Stimulated activated CD4-positive, alpha-beta T cell treated with anti-CD3 and anti-CD28 coated beads, Interleukin-4, amount 100 ng/mL, for 48 hours (primary cell): ENCODE measurements around the gene PLCXD3.
"Not testable (repeated sequence)": the region's sequence is repeated elsewhere in the genome, so short reads cannot be mapped to it uniquely, and the experiment has no call there.

Source experiments
- DNase-seq, 2 donors: peaks; one replicate each; pipeline ENCODE4 v3.0.0-alpha.2; 2020; ENCODE audit warnings: low read depth in 2 of 2

Gene PLCXD3

GRCh38 chr5:41493490-41494126, 16.8 kb downstream of the PLCXD3 start:
- DNase-seq, result not testable (repeated sequence)

DNA sequence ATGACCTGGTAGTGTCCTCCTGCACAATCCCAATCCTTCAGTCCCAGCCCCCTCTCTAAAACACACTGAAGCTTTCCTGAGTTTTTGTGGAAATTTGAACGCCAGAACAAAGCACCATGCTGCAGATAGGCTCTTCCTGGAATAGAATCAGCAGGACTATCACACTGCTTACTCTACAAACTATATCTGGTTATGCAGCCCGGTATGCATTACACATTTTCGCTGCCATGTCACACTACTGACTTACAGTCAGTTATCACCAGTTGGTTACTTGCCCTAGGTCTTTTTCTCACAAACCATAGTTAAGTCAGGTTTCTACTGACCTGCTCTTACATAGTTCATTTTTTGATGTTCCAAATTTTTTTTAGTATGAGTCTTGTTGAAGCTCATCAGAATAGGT, 24.9 kb downstream of the PLCXD3 start:
- no peak for DNase-seq

DNA sequence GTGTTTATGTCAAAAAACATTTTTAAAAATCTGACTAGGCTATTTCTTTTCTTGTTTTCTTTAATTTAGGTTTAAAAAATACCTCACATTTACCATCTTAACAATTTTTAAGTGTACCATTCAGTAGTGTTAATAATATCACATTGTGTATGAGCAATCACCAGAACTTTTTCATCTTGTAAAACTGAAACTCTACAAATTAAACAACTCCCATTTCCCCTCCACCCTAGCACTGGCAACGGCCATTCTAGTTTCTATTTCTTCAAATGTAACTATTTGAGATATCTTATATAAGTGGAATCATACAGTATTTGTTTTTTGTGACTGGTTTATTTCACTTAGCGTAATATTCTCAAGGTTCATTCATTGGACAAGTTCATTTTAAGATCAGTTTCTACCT, 27.7 kb downstream of the PLCXD3 start:
- DNase-seq, result no peak

DNA sequence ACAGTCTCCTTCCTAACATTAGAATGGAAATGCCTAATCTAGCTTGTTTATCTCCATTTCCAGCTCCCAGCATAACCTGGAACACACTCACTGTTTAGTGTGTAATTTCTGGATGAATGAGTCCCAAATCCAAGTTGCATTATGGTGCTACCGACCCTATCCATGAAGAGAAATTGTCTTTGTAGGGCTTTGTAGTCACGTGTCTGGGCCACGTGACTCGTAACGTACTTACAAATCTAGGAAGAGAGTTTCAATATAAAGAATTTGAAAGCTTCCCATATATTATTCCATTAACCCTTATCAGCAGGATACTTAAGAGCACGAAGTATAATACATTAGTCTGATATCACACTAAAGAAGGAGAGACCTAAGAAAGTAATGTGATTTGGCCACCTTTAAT, 28.2 kb downstream of the PLCXD3 start:
- DNase-seq, result no peak

GRCh38 chr5:41471571-41472208, 38.7 kb downstream of the PLCXD3 start:
- not testable (repeated sequence) for DNase-seq

DNA sequence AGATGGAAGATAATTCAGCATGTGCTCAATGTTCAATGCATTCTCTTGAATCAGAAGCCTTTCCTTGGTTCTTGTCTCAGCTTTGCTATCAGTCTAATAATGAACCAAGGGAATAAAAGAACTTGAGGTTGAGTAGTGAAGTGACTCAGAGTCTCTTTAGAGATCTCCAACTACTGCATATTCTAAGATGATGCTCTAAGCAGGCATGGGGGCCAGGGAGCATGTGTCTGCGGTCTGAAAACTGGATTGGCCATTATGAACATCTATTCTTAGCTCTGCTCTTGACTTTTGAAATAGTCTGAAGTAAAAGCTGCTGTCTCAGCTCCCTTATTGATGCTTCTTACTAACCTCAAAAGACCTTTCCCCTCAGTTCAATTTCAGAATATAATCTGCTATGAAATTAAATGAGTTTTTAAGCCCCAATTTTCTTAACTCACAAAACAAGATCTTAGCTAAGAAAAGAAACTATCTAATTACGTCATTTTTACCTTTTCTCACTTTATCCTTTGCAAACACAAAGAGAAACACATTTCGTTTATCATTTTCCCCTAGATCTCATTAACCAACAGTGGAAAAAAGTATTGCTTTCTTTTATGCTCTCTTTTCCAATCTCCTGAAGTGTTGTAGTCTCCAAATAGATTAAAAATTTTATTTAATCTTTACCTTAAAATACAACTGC, 44.8 kb downstream of the PLCXD3 start:
- no peak for DNase-seq

DNA sequence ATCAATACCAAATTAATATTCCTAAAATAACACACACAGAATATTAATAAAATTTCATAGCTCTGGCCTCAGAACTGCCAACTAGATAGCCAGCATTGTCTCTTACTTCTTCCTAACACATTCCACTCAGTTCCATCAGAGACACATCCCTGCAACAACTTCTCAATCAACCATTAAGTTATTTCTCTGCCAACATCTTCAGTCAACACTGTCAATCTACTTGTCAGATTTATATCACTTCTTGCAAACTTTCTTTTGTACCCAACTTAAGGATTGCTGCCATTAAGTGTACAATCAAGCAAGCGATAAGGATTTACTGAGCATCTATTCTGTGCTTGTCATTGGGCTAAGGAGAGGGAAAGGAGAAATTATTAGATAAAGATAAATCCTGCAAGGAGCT, 50.8 kb downstream of the PLCXD3 start:
- DNase-seq, result no peak

DNA sequence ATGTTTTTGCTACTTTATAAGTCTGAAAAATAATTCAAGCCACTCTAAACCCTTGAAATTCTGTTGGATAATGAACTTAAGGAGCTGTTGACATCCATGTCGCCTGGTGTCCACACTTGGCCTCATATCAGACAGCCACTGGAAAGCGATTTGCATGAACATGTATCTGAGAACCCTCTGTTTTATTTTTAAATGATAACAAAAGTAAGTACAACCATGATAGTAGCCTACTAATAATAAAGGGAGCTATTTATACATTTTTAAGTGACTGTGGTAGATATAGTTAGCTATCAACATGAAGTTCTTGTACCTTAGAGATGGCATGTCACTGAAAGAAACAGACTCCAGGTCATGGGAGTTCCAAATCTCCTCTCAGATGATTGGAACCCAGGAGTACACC, 53.3 kb downstream of the PLCXD3 start:
- no peak for DNase-seq

GRCh38 chr5:41452506-41452905, 57.9 kb downstream of the PLCXD3 start:
- no peak for DNase-seq

GRCh38 chr5:41447650-41448510, 62.5 kb downstream of the PLCXD3 start:
- DNase-seq, result no peak

- DNase-seq, result no peak
Observed at GRCh38 chr5:41445937-41446563, 64.4 kb downstream of the PLCXD3 start.

DNA sequence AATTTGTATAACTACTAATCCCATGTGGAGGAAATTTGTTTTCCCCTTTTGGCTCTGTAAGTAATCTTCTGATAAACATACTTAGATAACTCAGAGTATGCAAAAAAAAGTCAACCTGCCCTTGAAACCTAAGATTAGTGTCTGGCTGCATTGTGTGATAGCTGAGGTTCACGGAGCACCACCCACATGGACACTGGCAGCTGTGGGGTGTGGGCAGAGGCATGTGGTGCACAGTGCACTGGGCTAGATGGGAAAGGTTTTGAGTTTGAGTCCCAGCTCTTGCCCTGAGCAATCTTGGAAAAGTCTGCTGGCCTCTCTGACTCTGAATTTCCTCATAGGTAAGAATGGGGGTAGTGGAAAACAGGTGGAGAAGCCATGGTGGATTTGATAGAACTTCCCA, 75.1 kb downstream of the PLCXD3 start:
- DNase-seq, result no peak

DNA sequence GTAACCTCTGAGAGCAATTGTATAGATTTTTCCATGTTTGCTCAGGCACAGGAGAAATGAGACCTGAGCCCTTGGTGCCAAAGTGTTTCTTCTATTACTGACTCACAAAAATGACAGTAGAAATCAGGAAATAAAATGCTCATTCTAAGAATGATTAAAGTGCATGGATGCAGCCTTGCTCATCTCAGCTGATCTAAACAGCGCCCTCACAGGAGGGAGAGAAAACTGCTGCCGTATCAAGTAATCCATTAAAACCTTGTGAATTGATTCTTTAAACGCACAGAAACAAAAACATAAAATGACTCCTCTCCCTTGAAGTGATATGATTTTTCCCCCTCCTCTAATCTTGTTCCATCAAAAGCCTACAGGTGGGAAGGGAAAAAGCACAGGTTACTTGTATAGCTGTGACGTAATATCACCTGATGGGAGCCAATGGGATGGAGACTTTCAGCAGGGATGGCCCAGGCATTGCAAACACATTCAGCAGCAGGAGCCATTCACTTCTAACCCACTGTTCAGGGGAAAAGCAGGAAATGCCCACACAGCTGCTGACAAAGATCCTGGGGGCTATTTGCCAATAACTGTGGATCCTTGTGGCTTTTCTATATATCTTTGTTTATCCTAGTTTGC, 76.7 kb downstream of the PLCXD3 start:
- DNase-seq, result no peak

GRCh38 chr5:41432481-41433253, 77.7 kb downstream of the PLCXD3 start:
- no peak for DNase-seq

GRCh38 chr5:41427505-41427904, 82.9 kb downstream of the PLCXD3 start:
- DNase-seq, result no peak

- DNase-seq, result no peak
Observed at GRCh38 chr5:41425736-41426135, 84.7 kb downstream of the PLCXD3 start.

DNA sequence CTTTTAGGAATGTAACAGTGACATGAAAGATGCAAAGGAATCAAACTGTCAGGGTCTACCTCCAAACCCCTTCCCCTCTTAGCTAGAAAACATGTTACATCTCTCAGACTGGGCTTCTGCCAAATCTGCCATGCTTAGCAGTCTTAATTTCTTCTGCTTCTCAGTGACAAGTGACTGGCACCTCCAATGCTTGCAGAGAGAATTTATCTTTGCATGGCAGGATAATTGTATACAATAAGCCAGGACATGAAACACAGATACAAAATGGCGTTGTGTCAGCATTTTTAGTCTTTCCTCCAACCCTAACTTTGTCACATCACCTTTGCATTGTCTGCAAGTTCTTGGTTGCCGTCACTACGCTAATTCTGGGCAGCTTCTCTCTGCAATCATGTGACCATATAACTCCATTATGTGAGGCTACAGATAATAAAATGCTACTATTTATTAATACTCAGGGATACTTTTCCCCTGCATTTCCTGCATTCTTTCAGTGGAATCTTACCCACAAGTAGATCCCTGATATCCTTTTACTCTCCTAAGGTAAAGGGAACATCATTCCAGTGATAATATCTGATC, 89.8 kb downstream of the PLCXD3 start:
- DNase-seq, result no peak

GRCh38 chr5:41418220-41419031, 92.0 kb downstream of the PLCXD3 start:
- DNase-seq, result no peak

DNA sequence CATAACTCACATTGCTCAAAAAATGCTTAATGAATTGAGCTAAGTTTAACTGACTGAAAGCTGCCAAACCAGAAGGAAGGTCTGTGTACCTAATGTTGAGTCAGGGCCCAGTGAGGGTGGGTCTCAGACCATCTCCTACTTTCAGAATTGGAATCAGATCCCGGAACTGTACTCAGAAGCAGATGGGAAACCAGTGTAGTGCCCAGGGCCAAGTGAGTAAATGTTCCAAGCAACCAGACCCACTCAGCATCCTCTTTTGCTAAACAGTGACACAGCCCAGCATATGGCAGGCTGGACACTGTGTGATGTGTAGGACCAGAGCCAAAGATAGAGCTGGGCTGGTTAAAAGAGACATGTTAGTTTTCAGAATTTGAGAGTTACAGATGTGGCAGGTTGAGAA, 94.1 kb downstream of the PLCXD3 start:
- no peak for DNase-seq
